ENCODE measurements around the gene ARHGEF7.

DNA sequence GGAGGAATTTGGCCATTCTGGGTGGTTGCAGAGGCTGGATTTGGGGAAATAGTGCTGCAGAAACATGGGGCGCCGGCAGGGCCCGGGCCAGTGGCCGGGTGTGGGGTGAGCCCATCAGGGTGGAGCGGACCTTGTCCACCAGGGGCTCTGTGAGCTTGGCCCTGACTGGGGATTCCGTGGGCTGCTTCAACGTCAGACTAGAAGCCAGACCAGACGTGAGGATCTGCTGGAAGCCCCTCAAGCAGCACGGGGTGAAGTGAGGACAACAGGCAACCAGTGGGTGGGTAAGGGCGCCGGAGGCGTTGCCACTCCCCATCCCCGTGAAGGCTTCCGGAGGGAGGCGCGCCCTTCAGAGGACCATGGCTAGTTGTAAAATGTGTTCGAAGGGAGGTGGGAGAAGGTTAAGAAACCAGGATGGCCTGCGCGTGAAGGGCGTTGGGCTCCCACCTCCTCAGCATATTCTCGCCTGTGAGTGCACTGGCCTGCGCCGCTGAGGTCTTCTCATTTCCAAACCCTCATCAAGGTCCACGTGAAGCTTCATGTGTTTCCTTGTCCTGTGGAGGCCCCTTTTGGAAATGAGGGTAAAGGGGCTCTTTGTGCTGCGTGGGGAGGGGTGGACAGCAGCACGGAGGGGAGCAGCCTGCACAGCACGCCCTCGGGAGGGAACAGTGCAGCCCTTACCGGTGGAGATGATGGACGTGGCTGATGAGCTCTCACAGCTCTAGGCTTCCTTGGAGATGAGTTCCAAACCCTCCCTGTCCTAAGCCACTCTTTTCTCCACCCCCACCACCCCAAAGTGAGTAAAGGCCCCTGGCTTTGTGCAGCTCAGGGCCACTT is 213.7 kb downstream of the ARHGEF7 start:
- TF ChIP-seq POLR2A (IDR thresholded peaks at IDR 0.05) (no peak), POLR2AphosphoS5 (IDR thresholded peaks at IDR 0.05) (no peak)
- TF ChIP-seq, protein P1, sequence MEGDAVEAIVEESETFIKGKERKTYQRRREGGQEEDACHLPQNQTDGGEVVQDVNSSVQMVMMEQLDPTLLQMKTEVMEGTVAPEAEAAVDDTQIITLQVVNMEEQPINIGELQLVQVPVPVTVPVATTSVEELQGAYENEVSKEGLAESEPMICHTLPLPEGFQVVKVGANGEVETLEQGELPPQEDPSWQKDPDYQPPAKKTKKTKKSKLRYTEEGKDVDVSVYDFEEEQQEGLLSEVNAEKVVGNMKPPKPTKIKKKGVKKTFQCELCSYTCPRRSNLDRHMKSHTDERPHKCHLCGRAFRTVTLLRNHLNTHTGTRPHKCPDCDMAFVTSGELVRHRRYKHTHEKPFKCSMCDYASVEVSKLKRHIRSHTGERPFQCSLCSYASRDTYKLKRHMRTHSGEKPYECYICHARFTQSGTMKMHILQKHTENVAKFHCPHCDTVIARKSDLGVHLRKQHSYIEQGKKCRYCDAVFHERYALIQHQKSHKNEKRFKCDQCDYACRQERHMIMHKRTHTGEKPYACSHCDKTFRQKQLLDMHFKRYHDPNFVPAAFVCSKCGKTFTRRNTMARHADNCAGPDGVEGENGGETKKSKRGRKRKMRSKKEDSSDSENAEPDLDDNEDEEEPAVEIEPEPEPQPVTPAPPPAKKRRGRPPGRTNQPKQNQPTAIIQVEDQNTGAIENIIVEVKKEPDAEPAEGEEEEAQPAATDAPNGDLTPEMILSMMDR (IDR thresholded peaks at IDR 0.05) = no peak
